TTC549 (cell line): ENCODE data around the gene MCRS1.
"Not testable (repeated sequence)": the region's sequence is repeated elsewhere in the genome, so short reads cannot be mapped to it uniquely, and the experiment has no call there.

ENCODE experiments used
- FAIRE-seq: peaks from 2 replicates; lab custom pipeline; 2012; peaks lifted over from hg19 to GRCh38; lab: Jason Lieb, UNC

Gene MCRS1, protein sequence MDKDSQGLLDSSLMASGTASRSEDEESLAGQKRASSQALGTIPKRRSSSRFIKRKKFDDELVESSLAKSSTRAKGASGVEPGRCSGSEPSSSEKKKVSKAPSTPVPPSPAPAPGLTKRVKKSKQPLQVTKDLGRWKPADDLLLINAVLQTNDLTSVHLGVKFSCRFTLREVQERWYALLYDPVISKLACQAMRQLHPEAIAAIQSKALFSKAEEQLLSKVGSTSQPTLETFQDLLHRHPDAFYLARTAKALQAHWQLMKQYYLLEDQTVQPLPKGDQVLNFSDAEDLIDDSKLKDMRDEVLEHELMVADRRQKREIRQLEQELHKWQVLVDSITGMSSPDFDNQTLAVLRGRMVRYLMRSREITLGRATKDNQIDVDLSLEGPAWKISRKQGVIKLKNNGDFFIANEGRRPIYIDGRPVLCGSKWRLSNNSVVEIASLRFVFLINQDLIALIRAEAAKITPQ

DNA sequence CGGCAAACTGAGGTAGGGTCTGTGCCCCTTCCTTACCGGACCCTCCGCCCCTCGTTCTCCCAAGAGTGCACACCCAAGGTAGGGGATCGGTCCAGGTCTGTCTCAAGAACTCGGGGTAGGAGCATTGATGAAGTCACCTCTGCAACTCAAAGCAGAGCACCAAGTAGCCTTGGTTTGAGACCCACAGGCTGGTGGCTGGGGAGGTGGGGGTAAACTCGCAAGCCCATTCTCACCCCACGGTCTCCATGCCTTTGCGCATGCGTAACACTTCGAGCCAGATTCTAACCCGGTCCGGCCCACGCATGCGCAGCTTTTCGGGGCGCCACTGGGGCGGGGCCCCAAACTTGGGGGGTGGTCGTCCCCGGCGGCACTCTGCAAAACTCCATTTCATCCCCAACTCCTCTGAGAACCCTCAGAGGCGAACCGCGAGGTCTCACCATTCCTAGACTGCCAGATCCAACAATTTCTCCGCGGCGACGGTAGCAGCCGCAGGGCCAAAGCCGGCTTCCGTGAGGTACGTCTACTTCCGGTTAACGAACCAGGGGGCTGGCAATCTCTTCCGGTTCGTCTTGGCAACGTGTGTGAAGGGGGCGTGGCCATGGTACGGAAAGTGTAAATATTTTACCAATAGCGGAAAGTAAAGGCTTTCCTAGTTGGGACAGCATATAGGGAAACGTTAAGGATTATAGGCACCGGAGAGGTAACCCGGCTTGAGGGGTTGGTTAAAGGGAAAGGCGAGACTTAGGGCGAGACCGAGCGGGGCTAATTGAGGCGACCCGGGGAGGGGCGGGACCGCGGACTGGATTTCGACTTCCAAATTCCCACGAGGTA, at the start of gene MCRS1:
Gene MCRS1 (minus strand): TSS at position 532 of the 831 bp plus-strand sequence. CDS start 1,411 bp downstream, outside the sequence.
- no peak for FAIRE-seq

DNA sequence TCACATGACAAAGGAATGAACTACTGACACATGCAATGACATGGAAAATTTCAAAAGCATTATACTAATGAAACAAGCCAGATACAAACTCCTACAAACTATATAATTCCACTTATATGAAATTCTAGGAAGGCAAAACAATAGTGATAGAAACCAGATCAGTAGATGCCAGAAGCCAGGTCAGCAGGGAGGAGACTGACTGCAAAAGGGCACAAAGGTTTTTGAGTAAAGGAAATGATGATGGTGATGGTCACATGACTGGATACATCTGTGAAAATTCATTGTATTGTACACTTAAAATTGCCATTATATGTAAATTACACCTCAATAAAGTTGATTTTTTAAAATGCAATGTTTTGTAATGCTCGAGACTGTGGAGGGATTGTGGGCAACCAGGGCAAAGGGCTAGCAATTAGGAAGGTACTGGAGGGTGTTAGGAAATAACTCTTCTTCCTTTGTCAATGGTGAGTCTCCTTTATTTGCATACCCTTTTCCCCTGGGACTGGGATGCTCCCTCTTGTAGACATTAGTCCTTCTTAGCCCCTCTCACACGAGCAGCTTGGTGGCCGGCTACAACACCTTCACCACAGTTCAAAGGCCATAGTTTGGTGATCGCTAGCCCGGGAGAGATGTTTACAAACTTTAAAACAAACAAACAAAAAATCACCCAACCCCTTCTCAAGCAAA, 48.7 kb upstream of the MCRS1 start:
- FAIRE-seq: no peak

DNA sequence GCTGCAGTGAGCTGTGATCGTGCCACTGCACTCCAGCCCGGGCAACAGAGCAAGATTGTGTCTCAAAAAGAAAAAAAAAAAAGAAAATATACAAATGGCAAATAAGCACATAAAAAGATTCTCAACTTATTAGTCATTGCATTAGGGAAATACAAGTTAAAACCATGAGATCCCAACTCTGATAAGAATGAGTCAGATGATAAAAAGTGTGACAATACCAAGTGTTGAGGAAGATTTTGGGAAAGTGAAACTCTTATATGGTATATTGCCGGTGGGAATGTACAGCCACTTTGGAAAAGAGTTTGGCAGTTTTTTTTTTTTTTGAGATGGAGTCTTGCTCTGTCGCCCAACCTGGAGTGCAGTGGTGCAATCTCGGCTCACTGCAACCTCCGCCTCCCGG, 47.8 kb upstream of the MCRS1 start:
- no peak for FAIRE-seq

DNA sequence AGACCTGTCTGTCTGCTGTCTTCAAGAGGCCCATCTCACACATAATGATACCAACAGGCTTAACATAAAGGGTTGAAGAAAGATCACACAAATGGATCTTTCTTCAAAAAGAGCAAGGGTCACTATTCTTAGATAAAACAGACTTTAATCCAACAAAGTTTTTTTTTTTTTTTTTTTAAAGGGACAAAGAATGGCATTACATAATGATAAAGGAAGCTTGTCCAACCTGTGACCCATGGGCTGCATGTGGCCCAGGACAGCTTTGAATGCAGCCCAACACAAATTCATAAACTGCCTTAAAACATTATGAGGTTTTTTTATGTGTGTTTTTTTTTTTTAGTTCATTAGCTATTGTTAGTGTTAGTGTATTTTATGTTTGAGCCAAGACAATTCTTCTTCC, 44.3 kb upstream of the MCRS1 start:
- FAIRE-seq: no peak

DNA sequence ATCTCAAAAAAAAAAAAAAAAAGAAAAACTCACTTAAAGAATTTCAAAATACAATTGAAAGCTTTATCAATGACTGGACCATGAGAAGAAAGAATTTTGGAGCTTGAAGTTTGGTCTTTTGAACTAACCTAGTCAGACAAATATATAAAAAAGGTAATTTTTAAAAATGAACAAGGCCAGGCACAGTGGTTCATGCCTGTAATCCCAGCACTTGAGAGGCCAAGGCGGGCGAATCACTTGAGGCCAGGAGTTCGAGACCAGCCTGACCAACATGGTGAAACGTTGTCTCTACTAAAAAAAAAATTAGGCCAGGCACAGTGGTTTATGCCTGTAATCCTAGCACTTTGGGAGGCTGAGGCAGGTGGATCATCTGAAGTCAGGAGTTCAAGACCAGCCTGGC, 42.8 kb upstream of the MCRS1 start:
- not testable (repeated sequence) for FAIRE-seq

DNA sequence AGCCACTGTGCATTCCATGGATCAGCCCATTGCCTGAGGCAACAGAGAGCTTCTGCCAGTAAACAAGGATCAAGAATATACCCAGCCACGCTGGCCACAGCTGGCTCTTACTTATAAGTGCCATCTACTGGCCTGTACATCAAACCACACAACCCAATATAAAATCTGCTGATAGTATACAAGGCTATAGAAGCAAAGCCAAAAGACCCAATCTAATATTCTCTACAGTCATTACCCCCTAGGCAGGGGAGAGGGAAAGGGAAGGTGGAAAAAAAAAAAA, 41.9 kb upstream of the MCRS1 start:
- no peak for FAIRE-seq

DNA sequence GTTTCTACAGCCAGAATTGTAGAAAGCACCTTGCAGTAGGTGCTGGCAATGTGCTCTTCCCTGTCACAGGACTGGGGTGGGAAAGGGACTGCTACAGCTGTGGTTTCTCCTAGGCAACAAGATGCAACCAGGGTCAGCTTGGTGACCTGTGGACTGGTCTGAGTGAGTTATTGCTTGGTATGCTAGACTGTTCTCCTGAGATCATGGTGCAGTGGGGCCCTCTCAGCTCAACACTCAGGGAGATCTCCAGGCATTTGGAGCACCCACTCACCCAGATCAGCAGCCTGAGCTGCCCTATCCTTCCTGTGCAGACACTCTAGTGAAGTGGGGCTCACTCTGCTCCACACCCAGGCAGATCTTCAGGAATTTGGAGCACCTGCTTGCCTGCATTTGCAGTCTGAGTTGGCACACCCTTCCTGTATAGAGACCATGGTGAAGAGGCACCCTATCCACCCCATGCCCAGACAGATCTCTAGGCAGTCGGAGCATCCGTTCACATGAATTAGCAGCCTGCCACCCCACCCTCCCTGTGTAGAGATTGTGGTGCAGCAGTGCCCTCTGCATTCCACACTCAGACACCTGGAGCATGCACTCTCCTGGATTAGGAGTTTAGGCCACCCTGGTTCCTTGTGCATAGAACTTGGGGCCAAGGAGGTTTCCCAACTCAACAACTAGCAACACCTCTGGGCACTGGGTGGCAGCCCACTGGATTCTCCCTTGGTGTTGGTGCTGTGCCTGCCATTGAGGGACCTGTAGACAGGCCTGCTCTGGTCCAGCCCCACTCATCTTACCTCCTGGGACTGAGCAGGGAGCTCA, 41.3 kb upstream of the MCRS1 start:
- no peak for FAIRE-seq

DNA sequence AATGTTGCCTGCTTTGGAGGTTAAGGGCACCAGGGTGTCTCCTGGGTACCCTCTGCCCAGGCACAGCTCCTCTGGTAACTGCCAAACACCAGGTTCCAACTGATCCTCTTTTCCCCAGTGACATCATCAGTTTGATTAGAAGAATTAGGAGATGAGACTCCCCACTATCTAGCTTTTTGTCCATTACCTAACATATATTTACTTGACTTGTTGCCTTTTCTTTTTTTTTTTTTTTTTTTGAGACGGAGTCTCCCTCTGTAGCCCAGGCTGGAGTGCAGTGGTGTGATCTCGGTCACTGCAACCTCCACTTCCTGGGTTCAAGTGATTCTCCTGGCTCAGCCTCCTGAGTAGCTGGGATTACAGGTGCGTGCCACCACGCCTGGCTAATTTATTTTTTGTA, 37.6 kb upstream of the MCRS1 start, which contains the start of gene FAM186B:
Gene FAM186B (minus strand): TSS at position 101 of the 400 bp plus-strand sequence. CDS start 162 bp downstream, outside the sequence.
- FAIRE-seq: not testable (repeated sequence)

DNA sequence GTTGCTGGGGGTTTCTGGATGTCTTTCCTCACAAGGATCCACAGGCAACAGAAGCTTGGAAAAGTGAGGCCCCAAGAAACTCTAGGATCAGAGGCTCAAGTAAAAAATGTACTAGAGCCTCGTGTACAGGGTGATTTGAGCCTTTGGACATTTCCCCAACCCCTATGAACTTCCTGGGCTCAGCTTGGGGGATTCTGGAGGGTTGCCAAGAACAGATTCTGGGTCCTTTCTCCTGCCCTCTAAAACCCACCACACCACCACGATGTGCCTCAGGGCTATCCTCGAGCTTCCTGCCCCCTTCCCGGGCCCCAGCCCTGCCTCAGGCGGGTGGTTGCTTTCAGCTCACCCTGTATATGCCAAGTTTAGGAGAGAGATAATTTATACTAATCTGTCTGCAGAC, 36.9 kb upstream of the MCRS1 start:
- FAIRE-seq: no peak

DNA sequence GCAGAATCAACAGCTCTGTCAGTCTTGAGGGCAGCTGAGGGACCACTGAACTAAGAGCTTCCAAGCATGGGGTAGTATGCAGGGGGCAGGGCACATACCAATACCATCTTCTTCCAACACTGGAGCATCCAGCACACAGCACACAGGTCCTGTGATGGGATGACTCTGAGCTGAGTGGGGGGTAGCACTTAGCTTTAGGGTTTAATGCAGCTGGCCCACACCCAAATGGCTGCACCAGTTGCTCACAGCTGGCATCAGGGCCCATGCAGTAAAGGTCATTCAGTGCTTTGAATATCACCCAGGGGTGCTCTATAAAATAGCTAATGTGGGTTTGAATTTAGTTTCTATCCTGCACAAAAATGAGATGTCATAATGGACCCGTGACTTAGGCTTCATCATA, 35.8 kb upstream of the MCRS1 start:
- FAIRE-seq: no peak

DNA sequence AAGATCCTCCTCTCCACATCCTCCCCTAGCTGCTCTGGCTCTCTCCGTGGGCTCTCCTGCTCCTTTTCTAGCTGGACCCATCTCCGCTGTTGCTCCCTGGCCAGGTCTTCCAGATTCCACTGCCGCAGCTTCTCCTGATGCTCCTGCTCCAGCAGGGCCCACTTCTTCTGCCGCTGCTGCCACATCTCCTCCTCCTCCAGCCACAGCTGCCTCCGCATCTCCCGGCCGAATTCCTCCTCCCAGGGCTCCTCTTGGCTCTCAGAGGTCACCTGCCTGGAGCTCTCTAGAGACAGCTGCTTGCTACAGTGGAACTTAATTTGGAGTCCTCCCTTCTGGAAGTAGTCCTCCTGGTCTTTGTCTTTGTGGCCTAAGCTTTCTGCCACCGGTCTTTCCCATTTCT, 32.0 kb upstream of the MCRS1 start:
- FAIRE-seq: no peak

DNA sequence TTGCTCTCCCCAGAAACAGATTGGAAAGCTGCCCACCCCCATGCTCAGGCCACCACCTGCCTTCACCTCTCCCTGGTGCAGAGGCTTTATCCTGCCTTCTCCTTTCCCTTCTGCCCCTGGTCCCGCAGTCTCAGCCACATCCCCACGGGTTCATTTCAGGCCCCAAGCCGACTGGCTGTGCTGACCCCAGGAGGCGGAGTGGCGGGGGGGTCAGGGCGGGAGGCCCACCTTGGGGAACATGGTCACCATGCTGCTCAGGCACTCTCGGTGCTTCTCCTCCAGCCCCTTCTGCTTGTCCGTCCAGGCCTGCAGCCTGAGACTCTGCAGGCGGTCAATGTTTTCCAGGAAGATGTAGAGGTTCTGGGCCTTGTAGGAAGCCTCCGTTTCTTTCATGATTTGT, 30.6 kb upstream of the MCRS1 start:
- FAIRE-seq: no peak

DNA sequence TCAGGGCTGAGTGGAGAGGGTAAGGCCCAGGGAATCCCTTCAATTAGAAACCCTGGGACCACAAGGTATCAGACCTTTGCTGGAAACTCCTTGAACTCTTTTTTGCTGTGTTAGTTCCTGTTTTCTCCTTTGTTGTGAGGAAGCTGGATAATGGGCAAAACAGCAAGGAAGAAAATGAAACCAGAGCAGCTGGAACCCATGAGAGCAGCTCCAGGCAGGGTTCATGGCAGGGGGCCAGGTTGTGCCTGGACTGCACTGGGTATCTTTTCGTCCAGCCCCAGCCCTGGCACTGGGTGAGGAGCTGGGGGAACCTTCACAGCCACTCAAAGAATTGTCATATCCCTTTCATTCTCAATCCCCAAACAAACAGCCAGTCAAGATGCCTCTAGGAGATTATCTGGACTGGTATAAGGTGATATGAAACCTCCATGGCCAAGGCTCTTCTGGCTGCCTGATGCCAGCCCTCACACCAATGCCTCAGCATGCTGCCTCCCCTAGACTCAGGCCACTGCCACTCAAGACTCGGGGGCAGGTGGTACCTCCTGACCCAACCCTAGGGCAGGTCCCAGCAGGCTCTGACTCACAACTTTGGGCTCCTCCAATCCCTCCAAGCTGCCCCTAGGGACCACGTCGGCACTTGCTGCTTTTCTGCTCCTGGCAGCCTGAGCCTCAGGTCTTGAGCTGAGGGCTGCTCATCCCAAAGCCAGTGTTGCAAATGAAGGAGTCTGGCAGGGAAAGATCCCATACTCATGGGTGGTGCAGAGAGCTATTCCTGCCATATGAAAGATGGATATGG, 21.0 kb upstream of the MCRS1 start:
- FAIRE-seq: no peak

DNA sequence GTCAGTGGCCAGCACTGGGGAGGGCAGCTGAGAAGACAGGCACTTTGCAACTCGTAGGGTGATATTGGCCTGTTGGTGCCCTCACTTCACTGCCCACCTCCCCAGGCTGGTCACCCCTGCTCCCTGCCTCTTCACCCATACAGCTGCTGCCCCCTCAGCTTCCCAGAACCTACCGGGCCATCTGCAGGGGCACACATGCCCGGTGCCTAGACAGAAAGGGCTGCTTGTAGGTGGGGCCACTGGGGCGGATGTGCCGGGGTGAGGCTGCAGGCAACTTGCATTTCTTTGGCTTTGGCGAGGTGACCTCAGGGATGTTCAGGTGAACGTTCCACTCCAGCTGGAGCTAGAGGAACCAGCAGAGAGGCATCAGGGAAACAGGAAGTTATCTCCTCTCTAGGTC, 20.3 kb upstream of the MCRS1 start:
- no peak for FAIRE-seq

DNA sequence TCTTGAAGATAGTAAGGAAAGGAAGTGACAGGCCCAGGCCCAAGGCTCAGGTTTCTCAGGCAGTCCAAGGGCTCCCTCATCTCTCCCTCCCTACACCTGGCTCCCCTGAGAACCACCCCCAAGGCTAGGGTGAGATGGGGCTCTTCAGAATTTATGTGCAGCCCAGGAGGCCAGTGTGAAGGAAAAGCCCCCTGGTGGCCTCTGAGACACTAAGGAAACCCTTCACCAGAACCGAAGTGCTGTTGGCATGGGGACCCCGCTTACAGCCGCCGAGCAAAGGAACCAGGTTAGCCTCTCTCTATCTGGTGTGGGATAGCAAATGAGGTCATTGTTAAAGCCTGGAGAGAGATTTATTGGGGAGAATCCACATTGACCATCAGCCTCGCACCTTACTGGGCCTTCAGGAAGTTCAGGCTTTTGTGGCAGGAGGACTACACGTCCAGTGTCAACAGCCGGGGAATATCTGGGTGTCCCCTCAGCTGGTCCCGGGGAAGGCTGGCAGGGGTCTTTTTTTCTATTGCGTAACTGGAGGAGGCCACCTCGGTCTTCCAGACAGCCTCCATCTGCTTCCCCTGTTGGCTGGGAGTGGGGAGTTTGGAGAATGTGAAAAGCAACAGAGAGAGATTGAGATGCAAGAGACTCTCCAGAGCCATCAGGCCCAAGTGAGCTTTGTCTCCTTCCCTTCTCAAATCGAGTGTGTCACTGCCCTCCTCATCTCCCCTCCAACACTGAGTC, 19.4 kb upstream of the MCRS1 start:
- FAIRE-seq: no peak

DNA sequence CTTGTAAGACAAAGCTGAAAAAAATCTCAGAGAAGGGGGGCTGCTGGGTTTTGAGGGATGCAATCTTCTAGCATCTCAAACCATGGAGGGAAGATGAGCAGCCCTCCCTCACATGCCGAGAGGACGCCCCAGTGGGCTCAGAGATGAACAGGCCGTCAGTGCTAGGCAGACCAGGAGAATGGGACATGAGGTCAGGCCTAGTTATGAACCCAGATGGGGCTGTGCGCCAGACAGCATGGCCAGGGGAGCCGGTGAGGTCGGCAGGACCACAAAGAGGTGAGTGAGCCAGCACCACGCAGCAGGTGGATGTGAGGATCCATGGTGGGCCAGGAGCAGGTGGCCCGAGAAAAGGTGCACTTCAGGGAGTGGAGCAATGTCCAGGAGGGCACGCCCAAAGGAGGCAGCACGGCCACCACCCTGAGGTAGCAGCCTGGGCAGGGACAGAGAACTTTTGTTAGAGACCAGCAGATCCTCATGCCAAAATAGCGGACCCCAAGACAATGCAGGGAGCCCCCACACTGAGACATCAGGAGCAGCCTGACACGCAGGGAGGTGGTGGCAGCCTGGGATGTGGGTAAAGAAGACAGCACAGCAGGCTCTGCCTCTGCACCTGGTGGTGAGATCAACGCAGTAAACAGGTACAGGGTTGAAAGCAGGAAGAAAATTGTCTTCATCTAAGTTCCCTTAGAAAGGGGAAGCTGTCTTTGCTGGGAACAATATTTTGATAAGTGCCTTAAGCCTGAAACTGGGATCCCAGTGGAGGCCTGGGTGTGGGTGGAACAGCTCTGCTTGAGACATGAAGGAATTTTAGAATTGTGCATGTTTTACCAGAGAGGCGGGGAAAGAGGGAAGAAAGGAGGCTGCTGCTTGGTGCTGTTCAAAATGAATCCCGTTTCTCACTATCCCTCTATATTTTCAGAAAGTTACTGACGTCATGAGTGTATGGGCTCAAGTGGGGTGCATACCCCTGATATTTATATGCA, 17.8 kb upstream of the MCRS1 start:
- no peak for FAIRE-seq

DNA sequence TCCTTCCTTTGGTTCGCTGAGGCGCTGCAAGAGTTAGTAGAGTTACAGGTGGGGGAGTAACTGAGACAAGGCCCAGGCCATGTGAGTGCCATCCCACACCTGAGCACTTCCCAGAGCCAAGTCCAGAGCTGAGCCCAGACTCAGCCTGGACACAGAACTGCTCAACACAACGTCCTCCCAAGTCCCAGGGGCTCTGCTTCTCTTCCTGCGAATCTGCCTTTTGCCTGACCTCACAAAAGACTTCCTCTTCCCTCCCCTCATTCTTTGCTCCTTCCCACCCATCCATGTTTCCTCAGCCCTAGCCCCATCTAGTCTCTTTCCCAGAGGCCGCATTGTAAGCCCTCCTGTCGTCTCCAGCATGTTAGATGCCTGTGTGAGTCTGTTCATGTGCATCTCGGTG, 16.6 kb upstream of the MCRS1 start:
- FAIRE-seq: no peak

DNA sequence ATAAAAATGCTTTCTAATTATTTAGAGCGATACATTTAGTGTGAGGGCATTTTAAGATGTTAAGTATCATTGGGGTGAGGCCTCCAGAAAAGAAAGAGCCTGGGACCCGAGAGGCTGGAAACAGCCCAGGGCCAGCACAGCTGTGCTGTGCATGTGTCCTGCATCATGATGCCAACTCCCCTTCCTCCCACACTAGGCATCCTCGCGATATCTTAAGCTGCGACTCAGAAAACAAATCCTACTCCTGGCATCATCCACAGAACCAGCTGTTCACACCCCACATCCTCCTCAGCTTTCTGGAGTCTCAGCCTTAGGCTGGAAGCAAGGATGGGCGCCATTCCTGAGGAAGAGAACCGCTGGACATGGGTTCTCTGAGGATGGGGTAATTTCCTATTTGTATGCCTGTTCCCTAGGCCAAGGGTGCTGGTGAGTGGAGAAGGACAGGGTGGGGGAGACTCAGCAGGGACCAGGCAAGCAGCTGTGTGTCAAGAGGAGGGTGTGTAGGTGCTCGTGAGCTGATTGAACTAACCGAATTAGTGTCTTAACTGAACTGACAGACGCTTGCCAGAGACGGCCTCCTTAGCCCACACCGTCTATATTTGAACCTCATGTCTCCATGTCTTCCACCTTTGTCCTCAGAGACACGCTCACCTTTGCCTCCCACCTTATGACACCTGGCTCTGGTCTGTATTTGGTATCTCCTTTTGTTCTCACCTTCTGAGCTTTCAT, 15.6 kb upstream of the MCRS1 start:
- no peak for FAIRE-seq

DNA sequence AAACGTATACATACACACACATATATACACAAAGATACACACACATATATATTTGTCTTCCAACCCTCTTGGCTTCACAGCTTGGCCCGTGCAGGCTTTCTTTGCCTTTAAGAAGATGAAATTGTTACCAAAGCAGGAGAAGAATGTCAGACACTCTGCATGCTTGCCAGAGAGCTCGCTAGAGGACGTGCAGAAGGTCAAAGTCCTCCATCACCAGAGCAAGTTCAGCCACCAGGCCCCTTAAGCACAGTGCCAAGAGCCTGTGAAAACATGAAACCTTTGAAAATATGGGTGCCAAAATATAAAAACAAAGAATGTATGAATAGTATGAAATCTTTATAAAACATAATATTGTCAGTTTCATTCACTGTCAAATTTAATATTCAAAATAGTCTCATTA, 14.9 kb upstream of the MCRS1 start:
- no peak for FAIRE-seq
